MCF 10A (cell line): ENCODE results near the gene CUBN. TPM values are rescaled to one million over a fixed set of nuclear protein-coding genes. Genes with fewer than 3 reads are reported as not detected.

Experiments used
- BruUV-seq: library from RNA; stranded (reverse); fragments of 400-500 nt; replicated peaks from 2 replicates; lab custom pipeline; 2021; lab: Mats Ljungman, UMichigan
- CTCF ChIA-PET: fragments of 300-600 bp; sonication (Branson Sonifier 250); formaldehyde crosslinking; extraction: SDS; loops from one replicate; lab custom pipeline; 2021; ENCODE audit warnings: antibody characterized with exemption, inconsistent platforms; lab: Yijun Ruan, JAX
- POLR2A ChIA-PET: fragments of 300-600, 350-650 bp; sonication (Branson Sonifier 250); formaldehyde crosslinking; extraction: SDS; loops from one replicate; lab custom pipeline; 2020; ENCODE audit warnings: antibody characterized with exemption, inconsistent platforms; lab: Yijun Ruan, JAX
- DNase-seq: peaks from one replicate; pipeline ENCODE4 v3.0.0-alpha.2; 2018; ENCODE audit not compliant: unreplicated experiment
- H3K27ac Mint-ChIP-seq: one replicate; pipeline ENCODE4 v1.8.0; 2022; ENCODE audit warnings: mild to moderate bottlenecking, low read depth, mixed read lengths; ENCODE audit not compliant: unreplicated experiment
- H3K27me3 Mint-ChIP-seq: one replicate; pipeline ENCODE4 v1.8.0; 2022; ENCODE audit warnings: mixed read lengths; ENCODE audit not compliant: insufficient read depth, unreplicated experiment
- H3K36me3 Mint-ChIP-seq: one replicate; pipeline ENCODE4 v1.8.0; 2022; ENCODE audit warnings: mild to moderate bottlenecking, moderate library complexity, mixed read lengths; ENCODE audit not compliant: insufficient read depth, unreplicated experiment
- H3K4me1 Mint-ChIP-seq: one replicate; pipeline ENCODE4 v1.8.0; 2022; ENCODE audit warnings: mixed read lengths; ENCODE audit not compliant: insufficient read depth, unreplicated experiment
- H3K4me3 Mint-ChIP-seq: one replicate; pipeline ENCODE4 v1.8.0; 2022; ENCODE audit warnings: mild to moderate bottlenecking, moderate library complexity, mixed read lengths; ENCODE audit not compliant: unreplicated experiment
- H3K9me3 Mint-ChIP-seq: one replicate; pipeline ENCODE4 v1.8.0; 2022; ENCODE audit warnings: mixed read lengths; ENCODE audit not compliant: unreplicated experiment
- CTCF ChIP-seq: fragments of 200-600 bp; IDR thresholded peaks from one replicate; pipeline ENCODE4 v1.8.0; 2022; ENCODE audit warnings: antibody characterized with exemption, mild to moderate bottlenecking; ENCODE audit not compliant: unreplicated experiment
- intact Hi-C: fragments of 100-400 bp; cut with micrococcal nuclease; formaldehyde crosslinking; loops from 2 replicates; pipeline ENCODE4 v1.14.1; 2022
- total RNA-seq: library from RNA; stranded (reverse); gene quantifications from 2 replicates; pipeline ENCODE4 v1.2.3, GENCODE V29; 2022

The CUBN gene
- total RNA-seq, 1 experiment from 2014 or later = 1.3 TPM

- intact Hi-C loops = no loop called here
- H3K27ac Mint-ChIP-seq = no peak overlapping the region
Measured at GRCh38 chr10:16966991-16967865, 162.4 kb downstream of the CUBN start.

DNA sequence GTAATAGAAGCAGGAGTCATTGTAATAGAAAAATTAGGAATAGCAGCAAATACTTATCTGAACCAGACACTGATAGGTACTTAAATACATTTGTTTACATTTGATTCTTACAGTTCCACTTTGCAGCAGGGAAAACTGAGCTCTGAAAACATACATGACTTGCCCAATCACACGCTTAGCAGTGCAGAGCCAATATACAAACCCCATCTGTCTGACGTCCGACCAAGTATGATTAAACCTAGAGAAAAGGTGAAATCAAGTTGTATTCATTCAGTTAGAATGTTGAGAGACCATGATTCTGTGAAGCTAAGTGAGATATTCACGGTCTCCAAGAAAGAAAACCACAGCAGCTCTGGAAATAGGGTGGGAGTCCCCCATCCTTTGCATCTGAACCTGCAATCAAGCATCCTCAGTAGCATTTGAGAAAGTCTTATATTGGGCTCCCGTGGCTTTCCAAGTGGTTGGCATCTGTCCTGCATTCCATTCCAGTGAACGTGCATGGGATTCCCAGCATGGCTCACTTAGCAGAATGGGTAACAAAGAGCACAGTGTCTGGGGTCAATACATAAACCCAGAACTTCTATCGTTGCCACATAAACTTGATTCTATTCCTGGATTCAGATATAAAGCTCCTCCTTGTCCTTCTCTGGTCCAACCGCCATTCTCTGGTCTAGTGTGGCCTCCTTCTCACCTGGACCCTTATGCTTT is 163.7 kb downstream of the CUBN start:
- Mint-ChIP-seq H3K27ac (no peak overlapping the region), H3K36me3 (no peaks in the 10 kb centered on the region), H3K4me3 (no peak overlapping the region), H3K27me3 (no peaks in the 10 kb centered on the region), H3K9me3 (no peaks in the 10 kb centered on the region), H3K4me1 (peaks cover 12% of the 10 kb centered on the region)
- BruUV-seq = no TSS peak
- ChIA-PET POLR2A (no interaction called here), CTCF (interaction anchor here (0.5 to 1.1 kb wide), 6 partner anchors 104 to 360 kb away, joined by 3 to 5 read pairs (median 4); no protein-coding TSS in a partner anchor)
- intact Hi-C loops = no loop called here
- TF ChIP-seq CTCF = no peak
- peak; percentile 85 for DNase-seq

More at GRCh38 chr10:16966991-16967865, 162.4 kb downstream of the CUBN start:
- no peak for TF ChIP-seq CTCF
- ChIA-PET CTCF (interaction anchor here (0.6 kb wide), 1 partner anchor 9 kb away, joined by 3 read pairs; no protein-coding TSS in a partner anchor), POLR2A (no interaction called here)
- H3K36me3 Mint-ChIP-seq = no peaks in the 10 kb centered on the region
- no TSS peak for BruUV-seq
- peaks cover 12% of the 10 kb centered on the region for H3K4me1 Mint-ChIP-seq
- no peaks in the 10 kb centered on the region for H3K9me3 Mint-ChIP-seq
- no peak overlapping the region for H3K4me3 Mint-ChIP-seq
- peak; percentile 13 for DNase-seq
- H3K27me3 Mint-ChIP-seq = no peaks in the 10 kb centered on the region

DNA sequence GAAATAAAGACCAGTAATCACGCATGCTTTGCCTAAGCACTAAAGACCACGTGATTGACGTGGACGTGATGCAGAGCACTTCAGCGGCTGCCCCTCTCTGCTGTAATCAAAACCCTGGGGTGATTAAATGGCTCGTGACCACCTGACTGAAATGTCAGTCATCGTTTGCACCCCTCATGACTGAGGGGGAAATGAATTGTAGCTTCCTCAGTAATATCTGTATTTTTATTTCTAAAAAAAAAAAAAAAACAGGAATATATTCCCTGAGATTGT is 164.3 kb downstream of the CUBN start:
- ChIA-PET POLR2A (no interaction called here), CTCF (interaction anchor here (0.5 to 0.6 kb wide), 3 partner anchors 104 to 213 kb away, joined by 3 to 5 read pairs (median 3); no protein-coding TSS in a partner anchor)
- intact Hi-C loops = no loop called here
- H3K27me3 Mint-ChIP-seq = no peaks in the 10 kb centered on the region
- peaks cover 12% of the 10 kb centered on the region for H3K4me1 Mint-ChIP-seq
- H3K9me3 Mint-ChIP-seq = no peaks in the 10 kb centered on the region
- no peaks in the 10 kb centered on the region for H3K36me3 Mint-ChIP-seq
- DNase-seq = no peak
- no peak for TF ChIP-seq CTCF
- no peak overlapping the region for H3K27ac Mint-ChIP-seq
- no peak overlapping the region for H3K4me3 Mint-ChIP-seq
- no TSS peak for BruUV-seq
